Measurements from ENCODE around the gene TCERG1. TPM values are rescaled to one million over a fixed set of nuclear protein-coding genes. Genes with fewer than 3 reads are reported as not detected.

The TCERG1 gene
- polyA plus RNA-seq, 3 donors: 11.6 to 37.3 (median 18.0) TPM

DNA sequence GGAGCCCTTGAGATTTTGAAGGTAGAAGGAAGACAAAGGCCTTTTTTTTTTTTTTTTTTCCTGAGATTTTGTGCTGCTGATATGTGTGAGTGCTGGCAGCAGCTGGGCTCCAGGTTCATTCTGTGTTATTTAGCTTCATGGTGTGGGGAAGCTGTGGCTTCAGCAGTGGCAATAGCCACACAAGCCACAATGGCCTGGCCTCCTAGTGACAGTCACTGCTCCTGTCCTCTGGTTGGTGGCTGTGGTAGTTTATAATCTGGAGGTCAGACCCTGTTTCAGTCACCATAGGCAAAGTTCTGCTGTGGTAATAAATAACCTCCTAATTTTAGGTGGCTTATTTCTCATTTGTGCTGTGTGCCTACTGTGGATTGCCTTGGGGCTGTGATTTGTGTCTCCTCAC lies 97.1 kb downstream of the TCERG1 start:
- H3K27me3 Mint-ChIP-seq (ENCODE audit: low read depth in 3 of 3): peaks cover 7 to 12% (median 9%) of the 10 kb centered on the region in 3 donors
- Histone ChIP-seq H3K27ac (ENCODE audit: low read depth in 1 of 2, low read length in 2 of 2) (no peak overlapping the region), H3K4me3 (replicated peaks in 1 of 3; ENCODE audit: low read depth in 2 of 3, low read length in 3 of 3) (no peak overlapping the region), H4K20me1 (ENCODE audit: insufficient read depth, low read length) (no peaks in the 10 kb centered on the region), H3K4me2 (replicated peaks; ENCODE audit: extremely low read depth, low read length, poor library complexity, severe bottlenecking) (no peak overlapping the region), H3K9me3 (replicated peaks in 1 of 2; ENCODE audit: control insufficient read depth in 1 of 2, insufficient read depth in 1 of 2, low read length in 2 of 2) (no peaks in the 10 kb centered on the region), H3K4me1 (ENCODE audit: control insufficient read depth in 1 of 2, insufficient read depth in 2 of 2, low read length in 2 of 2) (no peaks in the 10 kb centered on the region), H3K27me3 (ENCODE audit: control insufficient read depth in 2 of 2, insufficient read depth in 2 of 2, low read length in 2 of 2) (no peaks in the 10 kb centered on the region), H3K36me3 (replicated peaks in 1 of 2; ENCODE audit: control insufficient read depth in 1 of 2, insufficient read depth in 2 of 2, low read length in 2 of 2) (no peaks in the 10 kb centered on the region), H2AFZ (ENCODE audit: insufficient read depth, low read depth, low read length, poor library complexity, severe bottlenecking) (no peak overlapping the region), H3K9ac (ENCODE audit: insufficient read depth, low read length, poor library complexity, severe bottlenecking) (no peak overlapping the region), H3K79me2 (ENCODE audit: insufficient read depth, low read length) (no peaks in the 10 kb centered on the region)
- H3K4me3 Mint-ChIP-seq: no peak overlapping the region
- no peaks in the 10 kb centered on the region for H3K9me3 Mint-ChIP-seq
- H3K4me1 Mint-ChIP-seq: peaks cover 2% of the 10 kb centered on the region
- TF ChIP-seq, protein P1, sequence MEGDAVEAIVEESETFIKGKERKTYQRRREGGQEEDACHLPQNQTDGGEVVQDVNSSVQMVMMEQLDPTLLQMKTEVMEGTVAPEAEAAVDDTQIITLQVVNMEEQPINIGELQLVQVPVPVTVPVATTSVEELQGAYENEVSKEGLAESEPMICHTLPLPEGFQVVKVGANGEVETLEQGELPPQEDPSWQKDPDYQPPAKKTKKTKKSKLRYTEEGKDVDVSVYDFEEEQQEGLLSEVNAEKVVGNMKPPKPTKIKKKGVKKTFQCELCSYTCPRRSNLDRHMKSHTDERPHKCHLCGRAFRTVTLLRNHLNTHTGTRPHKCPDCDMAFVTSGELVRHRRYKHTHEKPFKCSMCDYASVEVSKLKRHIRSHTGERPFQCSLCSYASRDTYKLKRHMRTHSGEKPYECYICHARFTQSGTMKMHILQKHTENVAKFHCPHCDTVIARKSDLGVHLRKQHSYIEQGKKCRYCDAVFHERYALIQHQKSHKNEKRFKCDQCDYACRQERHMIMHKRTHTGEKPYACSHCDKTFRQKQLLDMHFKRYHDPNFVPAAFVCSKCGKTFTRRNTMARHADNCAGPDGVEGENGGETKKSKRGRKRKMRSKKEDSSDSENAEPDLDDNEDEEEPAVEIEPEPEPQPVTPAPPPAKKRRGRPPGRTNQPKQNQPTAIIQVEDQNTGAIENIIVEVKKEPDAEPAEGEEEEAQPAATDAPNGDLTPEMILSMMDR (IDR thresholded peaks at IDR 0.05): no peak
- no peak overlapping the region for H3K27ac Mint-ChIP-seq
- no peaks in the 10 kb centered on the region for H3K36me3 Mint-ChIP-seq
- no peak for DNase-seq
- intact Hi-C loops (cut with micrococcal nuclease): no loop called here

GRCh38 chr5:146548781-146549449 lies 101.8 kb downstream of the TCERG1 start:
- no peak overlapping the region for H3K27ac Mint-ChIP-seq
- H3K9ac ChIP-seq (ENCODE audit: insufficient read depth, low read length, poor library complexity, severe bottlenecking): no peak overlapping the region
- H3K36me3 ChIP-seq (replicated peaks in 1 of 2; ENCODE audit: control insufficient read depth in 1 of 2, insufficient read depth in 2 of 2, low read length in 2 of 2): no peaks in the 10 kb centered on the region
- no peak overlapping the region for H3K4me3 Mint-ChIP-seq
- peaks cover 0 to 2% (median 0%) of the 10 kb centered on the region in 7 donors for H3K9me3 Mint-ChIP-seq
- intact Hi-C loops (cut with micrococcal nuclease): loop anchor here in 1 of 2 donors (5.0 kb wide), 1 partner anchor 418 kb away; no protein-coding TSS in a partner anchor
- no peak overlapping the region for H3K27ac ChIP-seq (ENCODE audit: low read depth in 1 of 2, low read length in 2 of 2)
- H3K4me3 ChIP-seq (replicated peaks in 1 of 3; ENCODE audit: low read depth in 2 of 3, low read length in 3 of 3): no peak overlapping the region
- H3K27me3 ChIP-seq (ENCODE audit: control insufficient read depth in 2 of 2, insufficient read depth in 2 of 2, low read length in 2 of 2): no peaks in the 10 kb centered on the region
- no peaks in the 10 kb centered on the region for H3K9me3 ChIP-seq (replicated peaks in 1 of 2; ENCODE audit: control insufficient read depth in 1 of 2, insufficient read depth in 1 of 2, low read length in 2 of 2)
- WGBS (ENCODE audit: insufficient coverage): 75% methylated on average over 2 of the region's 2 CpGs
- peaks cover 4 to 11% (median 6%) of the 10 kb centered on the region in 3 donors for H3K27me3 Mint-ChIP-seq (ENCODE audit: low read depth in 3 of 3)
- no peak for DNase-seq
- no peaks in the 10 kb centered on the region for H3K4me1 ChIP-seq (ENCODE audit: control insufficient read depth in 1 of 2, insufficient read depth in 2 of 2, low read length in 2 of 2)
- H3K79me2 ChIP-seq (ENCODE audit: insufficient read depth, low read length): no peaks in the 10 kb centered on the region
- no peaks in the 10 kb centered on the region for H3K4me1 Mint-ChIP-seq
- no peaks in the 10 kb centered on the region for H3K36me3 Mint-ChIP-seq
- H2AFZ ChIP-seq (ENCODE audit: insufficient read depth, low read depth, low read length, poor library complexity, severe bottlenecking): no peak overlapping the region
- H4K20me1 ChIP-seq (ENCODE audit: insufficient read depth, low read length): no peaks in the 10 kb centered on the region
- TF ChIP-seq, protein P1 (IDR thresholded peaks at IDR 0.05): no peak
- no peak overlapping the region for H3K4me2 ChIP-seq (replicated peaks; ENCODE audit: extremely low read depth, low read length, poor library complexity, severe bottlenecking)

All from CD14-positive monocyte (primary cell).